ENCODE results near the gene TMEM205.
"Not testable (repeated sequence)": the region's sequence is repeated elsewhere in the genome, so short reads cannot be mapped to it uniquely, and the experiment has no call there.

TMEM205 gene

GRCh38 chr19:11373166-11373884, 27.3 kb upstream of the TMEM205 start:
- DNase-seq (ENCODE audit: low spot score) = no peak

- no peak for DNase-seq (ENCODE audit: low spot score)
Measured at GRCh38 chr19:11370744-11371143, 24.7 kb upstream of the TMEM205 start.

- no peak for DNase-seq (ENCODE audit: low spot score)
Measured at GRCh38 chr19:11367528-11367927, 21.5 kb upstream of the TMEM205 start.

- no peak for DNase-seq (ENCODE audit: low spot score)
Measured at GRCh38 chr19:11365557-11366117, 19.6 kb upstream of the TMEM205 start.

- no peak for DNase-seq (ENCODE audit: low spot score)
Measured at GRCh38 chr19:11364935-11365334, 18.9 kb upstream of the TMEM205 start.

GRCh38 chr19:11364296-11364904, 18.3 kb upstream of the TMEM205 start:
- DNase-seq (ENCODE audit: low spot score) = no peak

- DNase-seq (ENCODE audit: low spot score) = no peak
Measured at GRCh38 chr19:11363881-11364280, 17.8 kb upstream of the TMEM205 start.

GRCh38 chr19:11361771-11362731, 16.0 kb upstream of the TMEM205 start:
- DNase-seq (ENCODE audit: low spot score) = no peak

- DNase-seq (ENCODE audit: low spot score) = no peak
Measured at GRCh38 chr19:11361037-11361770, 15.1 kb upstream of the TMEM205 start.

- DNase-seq (ENCODE audit: low spot score) = no peak
Measured at GRCh38 chr19:11359421-11359820, 13.4 kb upstream of the TMEM205 start.

GRCh38 chr19:11356676-11357550, 10.8 kb upstream of the TMEM205 start:
- no peak for DNase-seq (ENCODE audit: low spot score)

GRCh38 chr19:11356074-11356397, 10.0 kb upstream of the TMEM205 start:
- DNase-seq (ENCODE audit: low spot score) = no peak

- peak; percentile 87 for DNase-seq (ENCODE audit: low spot score)
Measured at GRCh38 chr19:11355160-11356073, 9.3 kb upstream of the TMEM205 start, which contains the start of gene PLPPR2. TSS of gene PLPPR2 (plus strand) at chr19:11355432. CDS start at chr19:11357674, 2,242 bp downstream.

- not testable (repeated sequence) for DNase-seq (ENCODE audit: low spot score)
Measured at GRCh38 chr19:11354102-11354501, 8.0 kb upstream of the TMEM205 start.

GRCh38 chr19:11349171-11349570, 3.1 kb upstream of the TMEM205 start:
- no peak for DNase-seq (ENCODE audit: low spot score)

- DNase-seq (ENCODE audit: low spot score) = no peak
Measured at GRCh38 chr19:11347546-11348039, 1.5 kb upstream of the TMEM205 start.

GRCh38 chr19:11345122-11345803, 805 bp downstream of the TMEM205 start:
- no peak for DNase-seq (ENCODE audit: low spot score)

- no peak for DNase-seq (ENCODE audit: low spot score)
Measured at GRCh38 chr19:11342429-11342828, 3.6 kb downstream of the TMEM205 start.

GRCh38 chr19:11340099-11340467, 6.0 kb downstream of the TMEM205 start:
- not testable (repeated sequence) for DNase-seq (ENCODE audit: low spot score)

Measured in LoVo (cell line).